ENCODE results near the gene KSR2.

The KSR2 gene

DNA sequence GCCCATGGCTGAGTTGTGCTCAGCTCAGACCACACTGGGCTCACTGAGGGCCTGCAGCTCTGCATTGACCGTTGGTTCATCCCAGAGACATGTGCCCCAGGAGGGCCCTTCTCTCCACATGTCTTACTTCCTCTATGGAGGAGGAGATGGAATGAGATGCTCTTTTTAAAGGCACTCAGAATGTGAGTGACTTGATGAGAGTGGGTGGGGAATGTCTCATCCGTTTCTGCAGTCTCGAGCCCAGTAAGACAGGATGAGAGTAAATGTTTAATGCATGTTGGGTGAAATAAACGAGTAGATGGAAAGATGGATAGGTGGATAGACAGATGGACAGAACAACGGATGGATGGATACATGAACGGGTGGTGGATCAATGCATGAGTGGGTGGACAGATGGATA is 538.5 kb downstream of the KSR2 start:
- DNase-seq = no peak

DNA sequence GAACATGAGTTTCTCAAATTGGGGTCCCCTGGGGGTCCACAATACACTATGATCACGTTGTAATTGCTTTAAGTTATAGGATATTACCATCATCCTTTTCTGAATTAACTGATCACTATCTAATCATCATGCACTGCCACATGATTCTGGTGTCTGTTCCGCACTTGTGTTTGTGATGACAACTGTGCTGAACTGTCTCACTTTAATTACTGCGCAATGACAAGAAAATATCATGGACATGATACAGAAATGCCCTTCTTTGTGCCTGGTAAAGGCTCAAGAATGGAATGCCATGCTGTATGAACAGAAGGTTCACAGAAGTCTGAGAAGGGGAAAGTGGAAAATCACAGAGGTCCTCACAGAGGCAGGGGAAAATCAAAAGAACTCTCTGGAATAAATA is 541.6 kb downstream of the KSR2 start:
- DNase-seq = no peak

DNA sequence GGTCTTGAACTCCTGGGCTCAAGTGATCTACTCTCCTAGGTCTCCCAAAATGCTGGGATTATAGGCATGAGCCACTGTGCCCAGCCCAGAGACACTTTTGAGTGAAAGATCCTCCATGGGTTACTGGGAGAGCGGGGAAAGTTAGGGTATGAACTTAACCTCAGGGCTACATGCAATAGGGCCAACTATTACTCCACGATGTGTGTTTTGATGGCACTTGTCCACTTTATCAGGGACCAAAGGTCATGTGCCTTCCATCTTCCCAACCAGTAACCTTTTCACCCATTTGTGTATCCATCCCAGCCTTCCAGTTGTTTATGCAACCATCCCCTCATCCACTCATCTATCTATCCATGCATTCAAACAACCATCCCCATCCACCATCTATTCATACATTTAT is 546.8 kb downstream of the KSR2 start:
- no peak for DNase-seq

DNA sequence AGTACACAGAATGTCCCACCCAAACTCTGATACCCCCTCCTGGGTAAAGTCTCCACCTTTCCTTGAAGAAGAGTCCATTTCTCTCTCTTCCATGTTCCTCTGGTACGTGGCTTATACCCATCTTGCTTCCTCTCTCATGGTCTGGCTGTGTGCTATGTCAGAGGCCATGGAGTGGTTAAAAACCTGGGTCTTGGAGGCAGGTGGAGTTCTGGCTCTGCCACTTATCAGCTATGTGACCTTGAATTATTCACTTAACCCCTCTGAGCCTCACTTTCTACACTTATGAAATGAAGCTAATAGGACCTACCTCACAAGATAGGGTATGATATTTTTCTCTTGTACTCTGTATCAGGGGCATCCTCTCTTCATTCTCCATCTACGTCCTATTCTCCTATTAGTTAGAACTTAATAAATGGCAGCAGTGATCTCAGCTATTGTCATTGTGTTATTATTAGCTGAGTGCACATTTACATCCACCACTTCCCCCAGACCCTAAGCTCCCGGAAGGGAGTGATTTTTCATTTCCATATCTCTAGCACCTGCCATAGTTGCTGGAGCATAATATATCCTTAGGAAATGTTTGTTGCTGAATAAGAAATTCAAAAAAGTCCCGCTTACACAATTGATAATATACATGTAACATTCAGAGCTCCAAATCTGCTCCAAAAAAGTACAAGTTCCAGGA is 547.6 kb downstream of the KSR2 start:
- no peak for DNase-seq

DNA sequence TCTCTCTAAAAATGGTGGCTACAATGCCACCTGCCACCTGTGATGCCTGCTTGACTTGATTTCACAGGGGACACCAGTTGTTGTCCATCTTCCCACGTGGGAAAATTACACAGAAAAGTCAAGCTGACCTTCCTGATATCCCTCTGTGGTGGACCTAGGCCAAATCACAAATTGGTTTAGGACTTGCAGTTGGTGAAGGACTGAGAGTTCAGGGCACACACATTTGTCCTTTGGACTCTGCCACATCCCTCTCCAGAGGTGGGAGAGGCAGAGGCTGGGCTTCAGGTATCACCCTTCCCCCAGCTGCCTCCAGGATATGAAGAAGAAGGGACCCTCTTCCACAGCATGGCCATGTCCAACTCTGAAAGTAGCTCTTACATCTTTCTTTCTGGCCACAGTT is 551.8 kb downstream of the KSR2 start:
- no peak for DNase-seq

DNA sequence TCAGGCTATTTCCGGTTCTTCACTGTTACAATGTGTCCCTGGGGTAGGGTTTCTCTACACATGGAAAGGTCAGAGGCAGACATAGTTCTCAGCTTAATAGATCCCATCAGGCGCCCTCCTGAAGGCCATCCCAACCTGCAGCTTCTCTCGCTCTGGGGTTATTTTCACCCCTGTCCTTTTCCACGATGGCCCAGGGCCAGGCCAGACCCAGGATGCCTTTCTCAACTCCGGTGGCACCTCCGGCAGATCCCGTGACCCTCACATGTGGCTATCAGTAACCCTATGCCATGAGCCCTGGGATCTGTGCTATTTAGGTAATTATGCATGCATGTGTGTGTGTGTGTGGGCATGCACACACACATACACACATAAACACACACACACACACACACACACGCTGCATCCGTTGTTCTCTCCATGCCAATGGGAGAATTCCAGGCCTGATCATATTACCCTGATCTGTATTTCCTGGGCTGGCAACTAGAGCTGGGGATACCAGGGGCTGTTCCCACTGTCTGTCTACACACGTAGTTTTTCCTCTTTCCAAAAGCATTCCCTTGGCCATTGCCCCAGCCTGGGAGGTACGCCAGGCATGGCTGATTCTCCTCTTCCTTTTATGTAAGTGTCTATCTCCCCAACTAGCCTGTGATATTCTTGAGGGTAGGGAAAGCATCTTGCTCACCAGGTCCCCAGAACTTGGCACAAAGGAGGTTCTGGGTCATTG is 556.2 kb downstream of the KSR2 start:
- no peak for DNase-seq

DNA sequence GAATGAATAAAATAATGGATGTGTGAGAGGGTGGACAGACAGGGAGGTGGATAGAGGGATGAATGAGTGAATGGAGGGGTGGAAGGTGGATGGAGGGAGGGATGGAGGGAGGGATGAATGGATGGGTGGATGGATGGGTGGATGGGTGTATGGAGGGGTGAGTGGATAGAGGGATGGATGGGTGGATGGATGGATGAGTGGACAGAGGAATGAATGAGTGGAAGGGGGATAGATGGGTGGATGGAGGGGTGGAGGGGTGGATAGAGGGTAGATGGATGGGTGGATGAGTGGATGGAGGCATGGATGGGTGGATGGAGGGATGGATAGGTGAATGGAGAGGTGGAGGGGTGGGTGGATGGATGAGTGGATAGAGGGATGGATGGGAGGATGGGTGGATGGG is 559.5 kb downstream of the KSR2 start:
- no peak for DNase-seq

DNA sequence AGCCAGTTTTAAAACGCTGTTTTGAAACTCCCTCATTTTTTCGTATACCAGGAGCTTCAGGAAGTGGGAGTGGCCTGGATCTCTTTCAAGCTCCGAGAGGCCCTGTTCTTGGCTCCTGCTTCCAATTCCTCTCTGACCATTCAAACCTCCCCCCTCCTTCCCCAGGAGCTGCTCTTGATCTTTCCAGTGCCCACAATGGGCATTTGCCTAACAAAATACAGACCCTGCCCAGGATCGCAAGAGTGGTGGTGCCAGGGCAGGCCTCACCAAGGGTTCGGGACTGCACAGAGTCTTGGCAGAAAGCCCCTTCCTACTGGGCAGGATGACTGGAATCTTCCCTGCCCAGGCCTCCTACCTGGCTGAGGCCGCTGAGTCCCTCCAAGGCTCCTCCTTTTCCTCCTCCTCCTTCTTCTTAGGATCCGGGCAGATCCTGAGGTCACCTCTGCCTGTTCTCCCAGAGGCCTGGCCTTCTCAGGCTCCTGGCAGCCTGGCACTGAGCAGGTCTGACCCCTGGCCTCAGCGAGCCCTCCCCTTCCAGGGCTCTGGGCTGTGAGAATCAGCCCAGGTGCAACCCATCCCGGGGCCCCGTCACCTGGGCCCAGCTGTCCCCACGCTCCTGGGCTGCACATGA is 560.5 kb downstream of the KSR2 start:
- no peak for DNase-seq

DNA sequence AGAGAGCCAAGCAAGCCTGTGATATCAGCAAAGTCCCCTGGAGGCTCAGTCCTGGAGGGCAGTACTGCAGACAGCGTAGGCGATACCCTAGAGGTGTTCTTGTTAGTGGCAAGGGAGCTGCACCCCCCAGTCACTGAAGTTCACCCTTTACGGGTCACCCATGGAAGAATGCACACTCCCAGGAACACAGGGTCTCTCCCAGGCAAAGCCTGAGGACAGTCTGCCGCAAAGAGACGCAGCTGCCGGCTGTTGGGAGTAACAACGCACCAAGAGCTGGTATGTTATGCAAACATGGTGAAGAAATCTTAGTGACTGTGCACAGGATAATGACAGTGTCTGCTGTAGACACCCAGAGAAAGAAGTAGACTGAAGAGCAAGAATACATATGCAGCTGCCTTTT is 563.9 kb downstream of the KSR2 start:
- DNase-seq = no peak

DNA sequence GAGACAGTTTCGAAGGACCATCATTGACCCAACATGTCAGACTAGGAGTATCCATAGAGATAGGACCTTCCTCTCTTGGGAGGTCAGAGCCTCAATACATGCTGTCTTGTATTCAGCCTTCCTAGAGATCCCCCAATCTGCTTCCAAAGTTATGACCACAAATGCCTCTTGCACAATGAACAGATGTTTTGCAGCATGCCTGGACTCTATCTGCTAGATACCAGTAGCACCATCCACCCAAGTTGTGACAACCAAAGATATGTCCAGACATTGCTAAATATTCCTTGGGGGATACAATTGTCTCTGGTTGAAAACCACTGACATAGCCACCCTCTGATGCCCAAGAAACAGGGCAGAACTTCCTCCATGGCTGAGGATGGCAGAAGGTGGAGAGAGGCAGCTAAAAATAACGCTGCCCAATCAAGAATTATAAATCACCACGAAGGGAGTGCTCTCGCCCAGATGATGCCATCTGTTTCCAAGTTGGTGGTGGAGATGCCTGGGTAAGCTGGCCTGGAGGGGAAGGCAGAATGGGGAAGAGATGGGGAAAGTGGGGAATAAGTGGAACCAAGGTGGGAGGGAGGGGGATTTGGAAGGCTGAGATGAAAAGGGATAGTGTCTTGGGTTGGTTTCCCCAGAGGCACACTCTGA is 564.5 kb downstream of the KSR2 start:
- no peak for DNase-seq

DNA sequence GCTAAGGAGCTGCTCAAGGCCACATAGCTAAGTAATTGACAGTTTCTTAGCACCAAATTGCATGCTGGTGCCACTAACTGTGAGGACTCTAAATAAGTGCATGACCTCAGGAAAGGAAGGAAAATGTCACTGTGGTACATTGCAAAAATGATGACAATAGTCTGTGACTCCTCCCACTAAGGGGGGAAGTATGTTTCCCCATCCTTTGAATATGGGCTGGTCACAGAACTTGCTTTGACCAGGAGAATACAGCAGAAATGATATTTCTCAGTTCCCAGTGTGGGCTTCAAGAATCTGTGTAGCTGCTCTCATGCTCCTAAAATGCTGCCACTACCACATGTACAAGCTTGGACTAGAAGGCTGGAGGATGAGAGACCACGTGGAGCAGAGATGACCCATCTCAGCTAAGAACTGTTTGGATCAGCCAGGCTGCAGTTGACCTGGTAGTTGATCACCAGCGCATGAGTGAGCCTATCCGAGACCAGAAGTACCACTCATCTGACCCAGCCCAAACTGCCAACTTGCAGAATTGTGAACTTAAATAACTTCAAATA is 565.1 kb downstream of the KSR2 start:
- DNase-seq = no peak

Measured in NCI-H2227 treated with DMSO at 0.1 percent for 48 hours (cell line).